Measurements from ENCODE around the gene SYT1.

SYT1 gene

GRCh38 chr12:79001404-79001803, 136.8 kb downstream of the SYT1 start:
- no peak for DNase-seq (ENCODE audit: extremely low read depth, low read depth)
- TF ChIP-seq CTCF (IDR thresholded peaks at IDR 0.05; ENCODE audit: low read depth, low read length): no peak

- DNase-seq (ENCODE audit: extremely low read depth, low read depth): no peak
- peak; percentile 30 for TF ChIP-seq CTCF (IDR thresholded peaks at IDR 0.05; ENCODE audit: low read depth, low read length)
Measured at GRCh38 chr12:79006306-79006705, 141.7 kb downstream of the SYT1 start.

- no peak for DNase-seq (ENCODE audit: extremely low read depth, low read depth)
- no peak for TF ChIP-seq CTCF (IDR thresholded peaks at IDR 0.05; ENCODE audit: low read depth, low read length)
Measured at GRCh38 chr12:79008591-79008990, 144.0 kb downstream of the SYT1 start.

- no peak for TF ChIP-seq CTCF (IDR thresholded peaks at IDR 0.05; ENCODE audit: low read depth, low read length)
- no peak for DNase-seq (ENCODE audit: extremely low read depth, low read depth)
Measured at GRCh38 chr12:79012636-79013035, 148.1 kb downstream of the SYT1 start.

- no peak for DNase-seq (ENCODE audit: extremely low read depth, low read depth)
- TF ChIP-seq CTCF (IDR thresholded peaks at IDR 0.05; ENCODE audit: low read depth, low read length): no peak
Measured at GRCh38 chr12:79016181-79016580, 151.6 kb downstream of the SYT1 start.

GRCh38 chr12:79019672-79020071, 155.1 kb downstream of the SYT1 start:
- no peak for TF ChIP-seq CTCF (IDR thresholded peaks at IDR 0.05; ENCODE audit: low read depth, low read length)
- DNase-seq (ENCODE audit: extremely low read depth, low read depth): no peak

GRCh38 chr12:79020106-79020505, 155.5 kb downstream of the SYT1 start:
- no peak for TF ChIP-seq CTCF (IDR thresholded peaks at IDR 0.05; ENCODE audit: low read depth, low read length)
- DNase-seq (ENCODE audit: extremely low read depth, low read depth): no peak

Measured in AG09319 (cell line).